Ishikawa (cell line): ENCODE results near the gene MRGPRX1.

Experiments
- CEBPB ChIP-seq: IDR thresholded peaks from 2 replicates; pipeline ENCODE4 v1.6.1; 2012
- CREB1 ChIP-seq: IDR thresholded peaks from 2 replicates; pipeline ENCODE4 v1.6.1; 2012; ENCODE audit warnings: low read depth
- EGR1 ChIP-seq: IDR thresholded peaks from 2 replicates; pipeline ENCODE4 v1.6.1; 2012
- EP300 ChIP-seq: IDR thresholded peaks from 2 replicates; pipeline ENCODE4 v1.6.1; 2012; ENCODE audit warnings: borderline replicate concordance
- FOXM1 ChIP-seq: IDR thresholded peaks from 2 replicates; pipeline ENCODE4 v1.6.1; 2012; ENCODE audit warnings: low read depth, borderline replicate concordance
- NFIC ChIP-seq: IDR thresholded peaks from 2 replicates; pipeline ENCODE4 v1.6.1; 2012
- RAD21 ChIP-seq: IDR thresholded peaks from 2 replicates; pipeline ENCODE4 v1.6.1; 2012; ENCODE audit warnings: low read depth
- TAF1 ChIP-seq: IDR thresholded peaks from 2 replicates; pipeline ENCODE4 v1.6.1; 2012; ENCODE audit warnings: low read depth, mild to moderate bottlenecking
- TCF12 ChIP-seq: IDR thresholded peaks from 2 replicates; pipeline ENCODE4 v1.6.1; 2012; ENCODE audit warnings: low read depth
- TEAD4 ChIP-seq: IDR thresholded peaks from 2 replicates; pipeline ENCODE4 v1.6.1; 2012
- YY1 ChIP-seq: IDR thresholded peaks from 2 replicates; pipeline ENCODE4 v1.6.1; 2012; ENCODE audit warnings: low read depth
- ZBTB7A ChIP-seq: IDR thresholded peaks from 2 replicates; pipeline ENCODE4 v1.6.1; 2012; ENCODE audit warnings: low read depth
- TF ChIP-seq, protein P1 (sequence below): IDR thresholded peaks from 2 replicates; pipeline ENCODE4 v1.6.1; 2012
- TF ChIP-seq, protein P2 (sequence below): IDR thresholded peaks from 2 replicates; pipeline ENCODE4 v1.6.1; 2012
- TF ChIP-seq, protein P3 (sequence below): IDR thresholded peaks from 2 replicates; pipeline ENCODE4 v1.6.1; 2012; ENCODE audit warnings: low read depth, mild to moderate bottlenecking

The MRGPRX1 gene

DNA sequence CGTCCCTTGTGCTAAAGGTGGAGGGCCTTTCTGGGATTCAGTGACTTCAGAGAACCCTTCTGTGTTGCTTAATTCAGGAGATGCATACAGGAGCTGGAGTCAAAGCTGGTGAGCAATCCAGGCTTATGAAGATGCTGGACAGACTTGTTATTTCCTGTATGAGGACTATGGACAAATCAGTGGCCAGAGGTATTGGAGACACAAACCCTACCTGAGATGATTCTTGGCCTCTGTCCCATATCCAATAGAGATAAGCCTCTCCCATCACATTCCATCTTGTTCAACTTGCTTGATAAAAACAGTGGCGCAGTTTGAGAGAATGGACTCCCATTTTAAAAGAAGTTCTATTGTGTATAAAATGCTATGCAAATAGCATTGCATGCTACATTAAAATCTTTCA, at the start of gene MRGPRX1:
TSS of gene MRGPRX1 (minus strand) at position 101 of the 400 bp plus-strand sequence. CDS start 4,630 bp downstream, outside the sequence.
- TF ChIP-seq RAD21 (no peak), TAF1 (no peak), FOXM1 (no peak)
- TF ChIP-seq, protein P1, sequence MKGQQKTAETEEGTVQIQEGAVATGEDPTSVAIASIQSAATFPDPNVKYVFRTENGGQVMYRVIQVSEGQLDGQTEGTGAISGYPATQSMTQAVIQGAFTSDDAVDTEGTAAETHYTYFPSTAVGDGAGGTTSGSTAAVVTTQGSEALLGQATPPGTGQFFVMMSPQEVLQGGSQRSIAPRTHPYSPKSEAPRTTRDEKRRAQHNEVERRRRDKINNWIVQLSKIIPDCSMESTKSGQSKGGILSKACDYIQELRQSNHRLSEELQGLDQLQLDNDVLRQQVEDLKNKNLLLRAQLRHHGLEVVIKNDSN: no peak

DNA sequence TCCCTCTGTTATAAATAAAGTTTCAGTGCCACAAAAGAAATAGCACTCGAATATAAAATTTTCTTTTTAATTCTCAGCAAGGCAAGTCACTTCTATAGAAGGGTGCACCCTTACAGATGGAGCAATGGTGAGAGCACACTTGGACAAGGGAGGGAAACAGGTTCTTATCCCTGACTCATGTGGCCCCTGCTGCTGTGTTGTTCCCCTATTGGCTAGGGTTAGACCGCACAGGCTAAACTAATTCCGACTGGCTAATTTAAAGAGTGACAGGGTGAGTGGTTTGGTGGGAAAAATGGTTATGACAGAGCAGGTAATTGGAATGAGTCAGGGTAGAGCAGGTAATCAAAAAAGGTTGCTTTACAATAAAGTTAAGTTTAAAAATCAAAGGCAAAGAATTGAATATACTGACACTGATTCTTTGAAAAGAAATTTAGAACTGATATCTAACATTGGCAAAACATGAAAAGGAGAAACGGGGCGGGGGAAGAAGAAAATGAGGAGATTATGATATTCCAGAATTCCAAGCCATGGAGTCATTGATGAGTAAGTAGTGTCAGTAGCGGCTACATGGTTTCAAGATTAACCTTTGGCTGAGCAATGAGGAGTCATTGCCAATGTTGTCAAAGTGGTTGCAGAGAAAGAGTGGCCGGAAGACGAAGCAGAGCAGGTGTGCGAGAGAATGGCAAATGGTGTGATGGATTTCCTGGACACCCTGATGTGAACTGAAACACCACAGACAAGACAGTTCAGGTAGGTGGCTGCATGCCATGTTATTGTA, 48.4 kb upstream of the MRGPRX1 start:
- TF ChIP-seq, protein P1: no peak
- TF ChIP-seq TCF12 (no peak), RAD21 (no peak), FOXM1 (no peak), TEAD4 (no peak), CEBPB (no peak), EP300 (no peak), YY1 (no peak), ZBTB7A (no peak), EGR1 (no peak), TAF1 (no peak), CREB1 (no peak), NFIC (no peak)
- TF ChIP-seq, protein P2, sequence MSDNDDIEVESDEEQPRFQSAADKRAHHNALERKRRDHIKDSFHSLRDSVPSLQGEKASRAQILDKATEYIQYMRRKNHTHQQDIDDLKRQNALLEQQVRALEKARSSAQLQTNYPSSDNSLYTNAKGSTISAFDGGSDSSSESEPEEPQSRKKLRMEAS: no peak
- TF ChIP-seq, protein P3, sequence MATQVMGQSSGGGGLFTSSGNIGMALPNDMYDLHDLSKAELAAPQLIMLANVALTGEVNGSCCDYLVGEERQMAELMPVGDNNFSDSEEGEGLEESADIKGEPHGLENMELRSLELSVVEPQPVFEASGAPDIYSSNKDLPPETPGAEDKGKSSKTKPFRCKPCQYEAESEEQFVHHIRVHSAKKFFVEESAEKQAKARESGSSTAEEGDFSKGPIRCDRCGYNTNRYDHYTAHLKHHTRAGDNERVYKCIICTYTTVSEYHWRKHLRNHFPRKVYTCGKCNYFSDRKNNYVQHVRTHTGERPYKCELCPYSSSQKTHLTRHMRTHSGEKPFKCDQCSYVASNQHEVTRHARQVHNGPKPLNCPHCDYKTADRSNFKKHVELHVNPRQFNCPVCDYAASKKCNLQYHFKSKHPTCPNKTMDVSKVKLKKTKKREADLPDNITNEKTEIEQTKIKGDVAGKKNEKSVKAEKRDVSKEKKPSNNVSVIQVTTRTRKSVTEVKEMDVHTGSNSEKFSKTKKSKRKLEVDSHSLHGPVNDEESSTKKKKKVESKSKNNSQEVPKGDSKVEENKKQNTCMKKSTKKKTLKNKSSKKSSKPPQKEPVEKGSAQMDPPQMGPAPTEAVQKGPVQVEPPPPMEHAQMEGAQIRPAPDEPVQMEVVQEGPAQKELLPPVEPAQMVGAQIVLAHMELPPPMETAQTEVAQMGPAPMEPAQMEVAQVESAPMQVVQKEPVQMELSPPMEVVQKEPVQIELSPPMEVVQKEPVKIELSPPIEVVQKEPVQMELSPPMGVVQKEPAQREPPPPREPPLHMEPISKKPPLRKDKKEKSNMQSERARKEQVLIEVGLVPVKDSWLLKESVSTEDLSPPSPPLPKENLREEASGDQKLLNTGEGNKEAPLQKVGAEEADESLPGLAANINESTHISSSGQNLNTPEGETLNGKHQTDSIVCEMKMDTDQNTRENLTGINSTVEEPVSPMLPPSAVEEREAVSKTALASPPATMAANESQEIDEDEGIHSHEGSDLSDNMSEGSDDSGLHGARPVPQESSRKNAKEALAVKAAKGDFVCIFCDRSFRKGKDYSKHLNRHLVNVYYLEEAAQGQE: no peak

DNA sequence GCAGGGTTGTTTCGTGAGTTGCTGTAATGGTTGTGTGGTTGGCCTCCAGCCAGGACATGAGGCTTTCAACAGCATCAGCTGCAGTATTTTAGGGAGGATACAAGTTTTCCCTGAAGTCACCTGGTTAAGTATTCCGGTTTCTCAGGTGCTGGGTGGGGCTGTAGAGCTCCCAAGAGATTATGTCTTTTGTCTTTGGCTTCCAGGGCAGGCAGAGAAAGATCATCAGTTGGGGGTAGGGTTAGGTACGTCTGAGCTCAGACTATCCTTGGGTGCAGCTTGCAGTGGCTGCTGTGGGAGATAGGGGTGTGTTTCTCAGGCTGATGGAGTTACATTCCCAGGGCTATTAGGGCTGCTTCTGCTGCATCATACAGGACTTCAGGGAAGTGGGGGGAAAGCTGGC, 47.5 kb upstream of the MRGPRX1 start:
- TF ChIP-seq FOXM1: no peak
- no peak for TF ChIP-seq TEAD4
- TF ChIP-seq, protein P1: no peak
- TF ChIP-seq TCF12: no peak
- no peak for TF ChIP-seq TAF1
- TF ChIP-seq RAD21: no peak
- TF ChIP-seq, protein P3: no peak
- no peak for TF ChIP-seq CREB1
- TF ChIP-seq EP300: no peak
- no peak for TF ChIP-seq ZBTB7A
- TF ChIP-seq EGR1: no peak
- TF ChIP-seq, protein P2: no peak
- no peak for TF ChIP-seq CEBPB
- no peak for TF ChIP-seq YY1
- no peak for TF ChIP-seq NFIC

DNA sequence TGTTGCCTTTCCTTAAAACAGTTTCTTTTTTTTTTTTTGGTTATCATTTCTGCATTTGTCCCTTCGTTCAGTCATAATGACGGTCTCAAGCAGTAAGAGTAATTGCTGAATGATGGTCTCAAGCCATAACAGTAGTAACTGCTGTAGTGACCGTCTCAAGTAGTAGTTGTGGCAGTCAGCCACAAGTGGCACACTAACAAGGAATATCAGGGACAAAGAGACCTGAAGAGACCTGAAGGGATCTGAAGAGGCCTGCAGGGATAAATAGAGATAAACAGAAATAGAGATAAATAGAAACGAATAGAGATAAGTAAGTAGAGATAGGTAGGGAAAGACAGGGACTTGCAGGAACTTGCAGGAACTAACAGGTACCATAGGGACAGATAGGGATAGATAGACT, 42.7 kb upstream of the MRGPRX1 start:
- TF ChIP-seq EP300: no peak
- TF ChIP-seq TEAD4: no peak
- no peak for TF ChIP-seq EGR1
- TF ChIP-seq ZBTB7A: no peak
- TF ChIP-seq RAD21: no peak
- TF ChIP-seq NFIC: no peak
- TF ChIP-seq YY1: no peak
- TF ChIP-seq, protein P3: no peak
- no peak for TF ChIP-seq CREB1
- TF ChIP-seq CEBPB: no peak
- no peak for TF ChIP-seq TAF1
- TF ChIP-seq, protein P1: no peak
- no peak for TF ChIP-seq FOXM1
